GM21515 (cell line): Measurements from ENCODE around the gene DPP7.
"Not testable (repeated sequence)": the region's sequence is repeated elsewhere in the genome, so short reads cannot be mapped to it uniquely, and the experiment has no call there.

ENCODE experiments used
- ATAC-seq: cut with Tn5 transposase; IDR thresholded peaks from one replicate; pipeline ENCODE4 v1.9.1; 2021; ENCODE audit not compliant: unreplicated experiment

The DPP7 gene

GRCh38 chr9:137130176-137130755, 15.7 kb upstream of the DPP7 start:
- ATAC-seq: peak; percentile 17

- ATAC-seq: peak; percentile 76
Measured at GRCh38 chr9:137129456-137130175, 15.1 kb upstream of the DPP7 start.

- ATAC-seq: peak; percentile 2
Measured at GRCh38 chr9:137128862-137129455, 14.4 kb upstream of the DPP7 start.

- no peak for ATAC-seq
Measured at GRCh38 chr9:137128158-137128861, 13.8 kb upstream of the DPP7 start.

- ATAC-seq: no peak
Measured at GRCh38 chr9:137127301-137128157, 13.0 kb upstream of the DPP7 start.

- no peak for ATAC-seq
Measured at GRCh38 chr9:137126786-137127185, 12.3 kb upstream of the DPP7 start.

GRCh38 chr9:137123952-137124462, 9.5 kb upstream of the DPP7 start:
- not testable (repeated sequence) for ATAC-seq

- peak; percentile 42 for ATAC-seq
Measured at GRCh38 chr9:137123468-137123837, 8.9 kb upstream of the DPP7 start.

GRCh38 chr9:137122796-137123467, 8.4 kb upstream of the DPP7 start:
- ATAC-seq: not testable (repeated sequence)

GRCh38 chr9:137121927-137122795, 7.6 kb upstream of the DPP7 start:
- not testable (repeated sequence) for ATAC-seq

- not testable (repeated sequence) for ATAC-seq
Measured at GRCh38 chr9:137118092-137118603, 3.6 kb upstream of the DPP7 start.

- no peak for ATAC-seq
Measured at GRCh38 chr9:137117269-137117731, 2.8 kb upstream of the DPP7 start.

- ATAC-seq: no peak
Measured at GRCh38 chr9:137116728-137117127, 2.2 kb upstream of the DPP7 start.

GRCh38 chr9:137116027-137116507, 1.5 kb upstream of the DPP7 start:
- ATAC-seq: no peak

GRCh38 chr9:137115394-137116026, 977 bp upstream of the DPP7 start:
- ATAC-seq: no peak

- peak; percentile 24 for ATAC-seq
Measured at GRCh38 chr9:137114220-137114612, 317 bp downstream of the DPP7 start.

- no peak for ATAC-seq
Measured at GRCh38 chr9:137113385-137114159, 961 bp downstream of the DPP7 start.
